Measurements from ENCODE around the gene SBNO2. TPM values are rescaled to one million over a fixed set of nuclear protein-coding genes. Genes with fewer than 3 reads are reported as not detected.
A peak's percentile ranks its signal among the peaks of the same experiment; 100 is the strongest.

The SBNO2 gene
- total and polyA plus RNA-seq, 2 donors (not counting 1 experiment from before 2014, with no cell fraction given) = 42.8 to 83.3 TPM

DNA sequence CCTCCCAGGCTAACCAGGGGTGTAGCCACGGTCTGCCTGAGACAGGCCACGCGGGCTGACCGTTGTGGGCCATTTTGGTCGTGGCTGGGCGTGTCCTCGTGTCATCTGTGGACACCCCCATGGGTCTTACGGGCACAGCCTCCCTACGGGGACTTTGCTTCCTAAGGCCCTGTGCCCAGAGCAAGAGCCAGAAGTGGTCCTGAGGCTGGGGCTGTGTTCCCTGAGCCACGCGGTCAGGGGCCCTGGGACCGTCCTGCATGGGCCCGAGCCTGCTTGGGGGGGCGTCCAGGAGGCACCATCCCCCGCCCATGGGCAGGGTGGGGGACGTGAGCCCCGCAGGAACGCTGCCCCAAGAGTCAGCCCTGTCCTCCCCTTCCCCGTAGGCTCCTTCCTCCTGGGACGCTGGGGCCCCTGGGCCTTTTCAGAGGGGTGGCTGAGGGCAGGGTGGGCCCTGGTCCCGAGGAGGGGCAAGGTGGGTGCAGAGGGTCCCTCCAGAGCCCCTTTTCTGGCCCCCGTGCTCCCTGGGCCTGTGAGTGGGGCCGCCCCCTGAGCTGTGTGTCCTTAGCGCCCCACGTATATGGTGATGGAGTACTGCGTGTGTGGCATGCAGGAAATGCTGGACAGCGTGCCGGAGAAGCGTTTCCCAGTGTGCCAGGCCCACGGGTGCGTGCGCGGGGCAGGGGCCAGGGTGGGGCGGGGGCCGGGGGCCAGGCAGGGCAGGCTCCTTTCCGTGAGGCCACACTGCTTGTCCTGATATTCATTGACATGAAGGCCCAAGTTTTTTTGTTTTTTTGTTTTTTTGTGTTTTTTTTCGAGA, 44.9 kb upstream of the SBNO2 start:
- no peaks in the 10 kb centered on the region for H3K9me3 Mint-ChIP-seq (ENCODE audit: insufficient read depth)
- TF ChIP-seq, protein P1, sequence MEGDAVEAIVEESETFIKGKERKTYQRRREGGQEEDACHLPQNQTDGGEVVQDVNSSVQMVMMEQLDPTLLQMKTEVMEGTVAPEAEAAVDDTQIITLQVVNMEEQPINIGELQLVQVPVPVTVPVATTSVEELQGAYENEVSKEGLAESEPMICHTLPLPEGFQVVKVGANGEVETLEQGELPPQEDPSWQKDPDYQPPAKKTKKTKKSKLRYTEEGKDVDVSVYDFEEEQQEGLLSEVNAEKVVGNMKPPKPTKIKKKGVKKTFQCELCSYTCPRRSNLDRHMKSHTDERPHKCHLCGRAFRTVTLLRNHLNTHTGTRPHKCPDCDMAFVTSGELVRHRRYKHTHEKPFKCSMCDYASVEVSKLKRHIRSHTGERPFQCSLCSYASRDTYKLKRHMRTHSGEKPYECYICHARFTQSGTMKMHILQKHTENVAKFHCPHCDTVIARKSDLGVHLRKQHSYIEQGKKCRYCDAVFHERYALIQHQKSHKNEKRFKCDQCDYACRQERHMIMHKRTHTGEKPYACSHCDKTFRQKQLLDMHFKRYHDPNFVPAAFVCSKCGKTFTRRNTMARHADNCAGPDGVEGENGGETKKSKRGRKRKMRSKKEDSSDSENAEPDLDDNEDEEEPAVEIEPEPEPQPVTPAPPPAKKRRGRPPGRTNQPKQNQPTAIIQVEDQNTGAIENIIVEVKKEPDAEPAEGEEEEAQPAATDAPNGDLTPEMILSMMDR (IDR thresholded peaks at IDR 0.05) = no peak
- no peak for TF ChIP-seq EZH2 (IDR thresholded peaks at IDR 0.05; ENCODE audit: borderline replicate concordance, insufficient read depth, low read depth, low read length, poor library complexity, severe bottlenecking)
- H3K27me3 Mint-ChIP-seq = no peaks in the 10 kb centered on the region
- Histone ChIP-seq H2AFZ (ENCODE audit: insufficient read depth, low read depth, low read length, poor library complexity, severe bottlenecking) (no peak overlapping the region), H3K36me3 (replicated peaks in 1 of 2; ENCODE audit: control extremely low read depth in 1 of 2, control insufficient read depth in 1 of 2, extremely low read depth in 1 of 2, insufficient read depth in 2 of 2, low read length in 1 of 2) (peaks cover 0 to 29% of the 10 kb centered on the region in 2 experiments), H3K9me3 (ENCODE audit: control extremely low read depth in 1 of 3, control insufficient read depth in 2 of 3, insufficient read depth in 1 of 3, low read length in 2 of 3) (no peaks in the 10 kb centered on the region), H3K4me2 (replicated peaks; ENCODE audit: low read depth, low read length, poor library complexity, severe bottlenecking) (no peak overlapping the region), H3K27me3 (replicated peaks in 1 of 4; ENCODE audit: control extremely low read depth in 1 of 4, control insufficient read depth in 3 of 4, insufficient read depth in 4 of 4, low read length in 3 of 4) (no peaks in the 10 kb centered on the region), H3K4me3 (ENCODE audit: control extremely low read depth in 1 of 5, extremely low read depth in 1 of 5, insufficient read depth in 1 of 5, low read depth in 2 of 5, low read length in 4 of 5) (no peak overlapping the region), H3K4me1 (ENCODE audit: control insufficient read depth in 2 of 2, insufficient read depth in 2 of 2, low read length in 2 of 2) (peaks cover 4 to 7% of the 10 kb centered on the region in 2 donors), H3K9ac (ENCODE audit: low read length) (no peak overlapping the region), H3K79me2 (ENCODE audit: control insufficient read depth, insufficient read depth, low read length) (peaks cover 67% of the 10 kb centered on the region), H4K20me1 (ENCODE audit: control insufficient read depth, insufficient read depth, low read length, poor library complexity, severe bottlenecking) (peaks cover 80% of the 10 kb centered on the region), H3K27ac (ENCODE audit: low read length in 2 of 2) (no peak overlapping the region)
- intact Hi-C loops (cut with micrococcal nuclease) = no loop called here
- no peak overlapping the region for H3K27ac Mint-ChIP-seq
- H3K4me3 Mint-ChIP-seq = no peak overlapping the region
- 96% methylated on average over 33 of the region's 37 CpGs for WGBS (ENCODE audit: insufficient coverage)
- no peak for DNase-seq
- no peak for ATAC-seq (ENCODE audit: low read depth)
- POLR2A ChIA-PET = interaction anchor here (0.8 kb wide), 1 partner anchor 200 kb away, joined by 3 read pairs; no protein-coding TSS in a partner anchor
- peaks cover 8% of the 10 kb centered on the region for H3K4me1 Mint-ChIP-seq
- CTCF ChIA-PET = interaction anchor here (1.7 kb wide), 1 partner anchor 107 kb away, joined by 4 read pairs; no protein-coding TSS in a partner anchor

DNA sequence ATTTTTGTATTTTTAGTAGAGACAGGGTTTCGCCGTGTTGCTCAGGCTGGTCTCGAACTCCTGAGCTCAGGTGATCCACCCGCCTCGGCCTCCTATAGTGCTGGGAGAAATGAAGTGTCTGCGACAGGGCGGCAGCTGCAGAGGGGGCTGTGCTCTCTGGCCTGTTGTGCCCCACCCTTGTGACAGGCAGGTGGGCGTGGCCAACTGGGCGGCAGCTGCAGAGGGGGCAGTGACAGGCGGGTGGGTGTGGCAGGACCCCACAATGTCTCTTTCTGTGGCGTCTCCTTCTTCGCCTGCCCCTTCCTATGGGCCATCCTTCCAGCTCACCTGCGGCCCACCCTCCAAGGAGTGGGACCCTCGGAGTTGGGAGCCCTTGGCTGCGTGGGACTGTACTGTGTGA, 43.3 kb upstream of the SBNO2 start:
- Histone ChIP-seq H3K9me3 (ENCODE audit: control extremely low read depth in 1 of 3, control insufficient read depth in 2 of 3, insufficient read depth in 1 of 3, low read length in 2 of 3) (no peaks in the 10 kb centered on the region), H3K9ac (ENCODE audit: low read length) (no peak overlapping the region), H3K4me1 (ENCODE audit: control insufficient read depth in 2 of 2, insufficient read depth in 2 of 2, low read length in 2 of 2) (peaks cover 12 to 15% of the 10 kb centered on the region in 2 donors), H3K27me3 (replicated peaks in 1 of 4; ENCODE audit: control extremely low read depth in 1 of 4, control insufficient read depth in 3 of 4, insufficient read depth in 4 of 4, low read length in 3 of 4) (no peaks in the 10 kb centered on the region), H4K20me1 (ENCODE audit: control insufficient read depth, insufficient read depth, low read length, poor library complexity, severe bottlenecking) (peaks cover 90% of the 10 kb centered on the region), H3K27ac (ENCODE audit: low read length in 2 of 2) (no peak overlapping the region), H3K4me2 (replicated peaks; ENCODE audit: low read depth, low read length, poor library complexity, severe bottlenecking) (no peak overlapping the region), H3K4me3 (ENCODE audit: control extremely low read depth in 1 of 5, extremely low read depth in 1 of 5, insufficient read depth in 1 of 5, low read depth in 2 of 5, low read length in 4 of 5) (no peak overlapping the region), H3K36me3 (replicated peaks in 1 of 2; ENCODE audit: control extremely low read depth in 1 of 2, control insufficient read depth in 1 of 2, extremely low read depth in 1 of 2, insufficient read depth in 2 of 2, low read length in 1 of 2) (peaks cover 0 to 22% of the 10 kb centered on the region in 2 experiments), H2AFZ (ENCODE audit: insufficient read depth, low read depth, low read length, poor library complexity, severe bottlenecking) (no peak overlapping the region), H3K79me2 (ENCODE audit: control insufficient read depth, insufficient read depth, low read length) (peaks cover 79% of the 10 kb centered on the region)
- DNase-seq = no peak
- POLR2A ChIA-PET = interaction anchor here (0.6 kb wide), 1 partner anchor 208 kb away, joined by 4 read pairs; no protein-coding TSS in a partner anchor
- H3K9me3 Mint-ChIP-seq (ENCODE audit: insufficient read depth) = no peaks in the 10 kb centered on the region
- no peak overlapping the region for H3K4me3 Mint-ChIP-seq
- peak overlapping the region; percentile 10 for H3K27ac Mint-ChIP-seq
- H3K27me3 Mint-ChIP-seq = no peaks in the 10 kb centered on the region
- 90% methylated on average over 15 of the region's 15 CpGs for WGBS (ENCODE audit: insufficient coverage)
- ATAC-seq (ENCODE audit: low read depth) = no peak
- peaks cover 15% of the 10 kb centered on the region for H3K4me1 Mint-ChIP-seq
- TF ChIP-seq EZH2 (IDR thresholded peaks at IDR 0.05; ENCODE audit: borderline replicate concordance, insufficient read depth, low read depth, low read length, poor library complexity, severe bottlenecking) = no peak
- TF ChIP-seq, protein P1 (IDR thresholded peaks at IDR 0.05) = no peak
- CTCF ChIA-PET = interaction anchor here (1.2 to 1.7 kb wide), 3 partner anchors 87 to 105 kb away, joined by 4 to 6 read pairs (median 4); no protein-coding TSS in a partner anchor
- intact Hi-C loops (cut with micrococcal nuclease) = no loop called here
